Neural cell (in vitro differentiated cells): ENCODE measurements around the gene FHIT. TPM values are rescaled to one million over a fixed set of nuclear protein-coding genes. Genes with fewer than 3 reads are reported as not detected.

ENCODE experiments used
- H2AFZ ChIP-seq: fragments of 200-600, 300-800 bp; sonication (generic), shearing (Covaris generic); 2 replicates; pipeline ENCODE4 v1.6.0; 2014; ENCODE audit warnings: low read depth, mild to moderate bottlenecking, antibody characterized with exemption, low read length, moderate library complexity
- H3F3A ChIP-seq: fragments of 200-600 bp; shearing (Covaris generic); 2 replicates; pipeline ENCODE4 v1.6.1; 2016; ENCODE audit warnings: mild to moderate bottlenecking, moderate library complexity, mixed read lengths, antibody characterized with exemption, low read length; ENCODE audit not compliant: insufficient read depth, poor library complexity, severe bottlenecking
- H3K27ac ChIP-seq: fragments of 200-600, 300-800 bp; sonication (generic), shearing (Covaris generic); 2 replicates; pipeline ENCODE4 v1.5.1; 2014; ENCODE audit warnings: mild to moderate bottlenecking, low read length, moderate library complexity
- H3K27me3 ChIP-seq: fragments of 300-800, 200-600 bp; sonication (generic), shearing (Covaris generic); 2 replicates; pipeline ENCODE4 v1.6.0; 2014; ENCODE audit warnings: mild to moderate bottlenecking, low read depth, low read length, moderate library complexity; ENCODE audit not compliant: insufficient read depth
- H3K36me3 ChIP-seq: fragments of 300-800, 200-600 bp; sonication (generic), shearing (Covaris generic); 2 replicates; pipeline ENCODE4 v1.5.1; 2014; ENCODE audit warnings: mild to moderate bottlenecking, antibody characterized with exemption, low read length, moderate library complexity; ENCODE audit not compliant: insufficient read depth
- H3K4me2 ChIP-seq: fragments of 300-800, 200-600 bp; sonication (generic), shearing (Covaris generic); 2 replicates; pipeline ENCODE4 v1.6.0; 2014; ENCODE audit warnings: mild to moderate bottlenecking, low read length
- H3K4me3 ChIP-seq: fragments of 300-800, 200-600 bp; sonication (generic), shearing (Covaris generic); 2 replicates; pipeline ENCODE4 v1.5.1; 2014; ENCODE audit warnings: mild to moderate bottlenecking, low read length, moderate library complexity
- H3K79me2 ChIP-seq: fragments of 200-600 bp; shearing (Covaris generic); replicated peaks from 2 replicates; pipeline ENCODE4 v1.6.0; 2014; ENCODE audit warnings: mild to moderate bottlenecking, low read length, moderate library complexity; ENCODE audit not compliant: insufficient read depth
- H3K9ac ChIP-seq: fragments of 300-800, 200-600 bp; sonication (generic), shearing (Covaris generic); 2 replicates; pipeline ENCODE4 v1.6.1; 2016; ENCODE audit warnings: mild to moderate bottlenecking, low read length, mixed read lengths
- H3K9me2 ChIP-seq: fragments of 200-600 bp; shearing (Covaris generic); 2 replicates; pipeline ENCODE4 v1.6.1; 2016; ENCODE audit warnings: mild to moderate bottlenecking, low read length, mixed read lengths; ENCODE audit not compliant: insufficient read depth
- H3K9me3 ChIP-seq: fragments of 200-600, 300-800 bp; sonication (generic), shearing (Covaris generic); 2 replicates; pipeline ENCODE4 v1.6.1; 2016; ENCODE audit warnings: mild to moderate bottlenecking, mixed run types, low read length, moderate library complexity, mixed read lengths
- H4K20me1 ChIP-seq: fragments of 200-600 bp; shearing (Covaris generic); 2 replicates; pipeline ENCODE4 v1.6.1; 2016; ENCODE audit warnings: mild to moderate bottlenecking, mixed run types; ENCODE audit not compliant: insufficient read depth
- EP300 ChIP-seq: fragments of 450-650 bp; conservative IDR thresholded peaks from 2 replicates; pipeline ENCODE4 v1.6.1; 2014; ENCODE audit warnings: antibody characterized with exemption, mild to moderate bottlenecking, moderate library complexity; ENCODE audit not compliant: poor library complexity, severe bottlenecking
- EZH2 ChIP-seq: fragments of 200-600, 300-800 bp; shearing (Covaris generic), sonication (generic); IDR thresholded peaks from 2 replicates; pipeline ENCODE4 v1.6.1; 2014; ENCODE audit warnings: antibody characterized with exemption, low read length, borderline replicate concordance, mild to moderate bottlenecking; ENCODE audit not compliant: insufficient read depth, poor library complexity, severe bottlenecking
- MXI1 ChIP-seq: fragments of 450-650 bp; conservative IDR thresholded peaks from 2 replicates; pipeline ENCODE4 v1.6.1; 2014; ENCODE audit warnings: antibody characterized with exemption, mild to moderate bottlenecking; ENCODE audit not compliant: poor library complexity, severe bottlenecking
- POLR2AphosphoS5 ChIP-seq: IDR thresholded peaks from 2 replicates; pipeline ENCODE4 v1.6.1; 2012
- RAD21 ChIP-seq: fragments of 450-650 bp; conservative IDR thresholded peaks from 2 replicates; pipeline ENCODE4 v1.6.1; 2014; ENCODE audit warnings: antibody characterized with exemption, mild to moderate bottlenecking, moderate library complexity
- SMC3 ChIP-seq: fragments of 450-650 bp; conservative IDR thresholded peaks from 2 replicates; pipeline ENCODE4 v1.6.1; 2014; ENCODE audit warnings: antibody characterized with exemption, mild to moderate bottlenecking, moderate library complexity; ENCODE audit not compliant: poor library complexity
- TAF1 ChIP-seq: IDR thresholded peaks from 2 replicates; pipeline ENCODE4 v1.6.1; 2012; ENCODE audit warnings: low read depth
- polyA plus RNA-seq: library from polyadenylated mRNA; depleted of rRNA; stranded (reverse); fragments of >200 nt; gene quantifications from 2 replicates; pipeline ENCODE4 v1.2.3, GENCODE V29; 2014
- TF ChIP-seq, protein P1 (sequence below): fragments of 450-650 bp; IDR thresholded peaks from 2 replicates; pipeline ENCODE4 v1.5.1; 2014; ENCODE audit warnings: antibody characterized with exemption, mild to moderate bottlenecking, moderate library complexity; ENCODE audit not compliant: poor library complexity, severe bottlenecking
- TF ChIP-seq, protein P2 (sequence below): IDR thresholded peaks from 2 replicates; pipeline ENCODE4 v1.6.1; 2012; ENCODE audit warnings: borderline replicate concordance

Gene FHIT
- polyA plus RNA-seq, 1 donor from 2014 or later, result not detected

DNA sequence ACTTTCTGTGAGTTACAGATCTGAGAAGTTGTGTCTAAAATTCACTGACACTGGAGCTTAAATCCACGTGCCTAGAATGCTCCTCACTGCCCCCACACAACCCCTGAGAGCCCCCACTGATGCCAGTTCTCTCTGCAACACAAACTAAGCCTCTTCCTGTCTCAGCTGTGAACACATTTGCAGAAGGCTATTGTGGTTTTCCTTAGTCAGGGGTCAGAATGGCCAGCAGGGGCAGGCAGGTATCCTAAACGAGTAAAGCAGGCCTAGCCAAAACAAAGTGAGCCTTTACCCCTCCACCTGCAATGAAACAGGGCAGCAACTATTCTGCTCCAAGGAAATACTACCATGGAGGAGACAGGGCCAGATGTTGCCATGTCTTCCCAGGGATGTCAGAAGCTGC, 78.6 kb downstream of the FHIT start:
- H3K9me2 ChIP-seq, result no peaks in the 10 kb centered on the region
- TF ChIP-seq RAD21 (no peak), POLR2AphosphoS5 (no peak), TAF1 (no peak), MXI1 (no peak), EP300 (no peak), SMC3 (no peak), EZH2 (no peak)
- TF ChIP-seq, protein P1, sequence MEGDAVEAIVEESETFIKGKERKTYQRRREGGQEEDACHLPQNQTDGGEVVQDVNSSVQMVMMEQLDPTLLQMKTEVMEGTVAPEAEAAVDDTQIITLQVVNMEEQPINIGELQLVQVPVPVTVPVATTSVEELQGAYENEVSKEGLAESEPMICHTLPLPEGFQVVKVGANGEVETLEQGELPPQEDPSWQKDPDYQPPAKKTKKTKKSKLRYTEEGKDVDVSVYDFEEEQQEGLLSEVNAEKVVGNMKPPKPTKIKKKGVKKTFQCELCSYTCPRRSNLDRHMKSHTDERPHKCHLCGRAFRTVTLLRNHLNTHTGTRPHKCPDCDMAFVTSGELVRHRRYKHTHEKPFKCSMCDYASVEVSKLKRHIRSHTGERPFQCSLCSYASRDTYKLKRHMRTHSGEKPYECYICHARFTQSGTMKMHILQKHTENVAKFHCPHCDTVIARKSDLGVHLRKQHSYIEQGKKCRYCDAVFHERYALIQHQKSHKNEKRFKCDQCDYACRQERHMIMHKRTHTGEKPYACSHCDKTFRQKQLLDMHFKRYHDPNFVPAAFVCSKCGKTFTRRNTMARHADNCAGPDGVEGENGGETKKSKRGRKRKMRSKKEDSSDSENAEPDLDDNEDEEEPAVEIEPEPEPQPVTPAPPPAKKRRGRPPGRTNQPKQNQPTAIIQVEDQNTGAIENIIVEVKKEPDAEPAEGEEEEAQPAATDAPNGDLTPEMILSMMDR, result no peak
- TF ChIP-seq, protein P2, sequence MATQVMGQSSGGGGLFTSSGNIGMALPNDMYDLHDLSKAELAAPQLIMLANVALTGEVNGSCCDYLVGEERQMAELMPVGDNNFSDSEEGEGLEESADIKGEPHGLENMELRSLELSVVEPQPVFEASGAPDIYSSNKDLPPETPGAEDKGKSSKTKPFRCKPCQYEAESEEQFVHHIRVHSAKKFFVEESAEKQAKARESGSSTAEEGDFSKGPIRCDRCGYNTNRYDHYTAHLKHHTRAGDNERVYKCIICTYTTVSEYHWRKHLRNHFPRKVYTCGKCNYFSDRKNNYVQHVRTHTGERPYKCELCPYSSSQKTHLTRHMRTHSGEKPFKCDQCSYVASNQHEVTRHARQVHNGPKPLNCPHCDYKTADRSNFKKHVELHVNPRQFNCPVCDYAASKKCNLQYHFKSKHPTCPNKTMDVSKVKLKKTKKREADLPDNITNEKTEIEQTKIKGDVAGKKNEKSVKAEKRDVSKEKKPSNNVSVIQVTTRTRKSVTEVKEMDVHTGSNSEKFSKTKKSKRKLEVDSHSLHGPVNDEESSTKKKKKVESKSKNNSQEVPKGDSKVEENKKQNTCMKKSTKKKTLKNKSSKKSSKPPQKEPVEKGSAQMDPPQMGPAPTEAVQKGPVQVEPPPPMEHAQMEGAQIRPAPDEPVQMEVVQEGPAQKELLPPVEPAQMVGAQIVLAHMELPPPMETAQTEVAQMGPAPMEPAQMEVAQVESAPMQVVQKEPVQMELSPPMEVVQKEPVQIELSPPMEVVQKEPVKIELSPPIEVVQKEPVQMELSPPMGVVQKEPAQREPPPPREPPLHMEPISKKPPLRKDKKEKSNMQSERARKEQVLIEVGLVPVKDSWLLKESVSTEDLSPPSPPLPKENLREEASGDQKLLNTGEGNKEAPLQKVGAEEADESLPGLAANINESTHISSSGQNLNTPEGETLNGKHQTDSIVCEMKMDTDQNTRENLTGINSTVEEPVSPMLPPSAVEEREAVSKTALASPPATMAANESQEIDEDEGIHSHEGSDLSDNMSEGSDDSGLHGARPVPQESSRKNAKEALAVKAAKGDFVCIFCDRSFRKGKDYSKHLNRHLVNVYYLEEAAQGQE, result no peak
- no peak overlapping the region for H3K4me3 ChIP-seq
- no peaks in the 10 kb centered on the region for H3K9me3 ChIP-seq
- H3F3A ChIP-seq, result no peaks in the 10 kb centered on the region
- H2AFZ ChIP-seq, result no peak overlapping the region
- H3K79me2 ChIP-seq, result no peaks in the 10 kb centered on the region
- H3K36me3 ChIP-seq, result no peaks in the 10 kb centered on the region
- no peak overlapping the region for H3K27ac ChIP-seq
- no peak overlapping the region for H3K9ac ChIP-seq
- H3K4me2 ChIP-seq, result no peak overlapping the region
- H4K20me1 ChIP-seq, result no peaks in the 10 kb centered on the region
- H3K27me3 ChIP-seq, result no peaks in the 10 kb centered on the region

DNA sequence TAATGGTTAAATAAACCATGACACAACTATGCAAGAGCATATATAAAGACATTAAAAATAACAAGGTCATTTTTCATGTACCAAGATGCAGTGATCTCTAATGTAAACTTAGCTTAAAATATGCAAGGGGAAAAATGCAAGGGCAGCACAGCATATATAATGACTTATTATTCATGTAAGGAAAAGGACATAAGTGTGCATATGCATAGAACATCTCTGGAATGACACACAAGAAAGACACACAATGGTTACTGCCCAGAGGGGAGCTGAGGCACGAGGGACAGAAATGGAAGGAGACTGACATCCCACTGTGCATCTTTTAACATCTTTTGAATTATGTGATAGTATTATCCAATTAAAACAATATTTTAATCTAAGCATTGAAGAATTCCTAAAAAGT, 79.0 kb downstream of the FHIT start:
- no peaks in the 10 kb centered on the region for H4K20me1 ChIP-seq
- no peak overlapping the region for H3K9ac ChIP-seq
- H3K79me2 ChIP-seq, result no peaks in the 10 kb centered on the region

More for the DNA sequence above, 79.0 kb downstream of the FHIT start:
- Histone ChIP-seq H2AFZ (no peak overlapping the region), H3K4me2 (no peak overlapping the region), H3K9me3 (no peaks in the 10 kb centered on the region), H3K27ac (no peak overlapping the region), H3K4me3 (no peak overlapping the region), H3K27me3 (no peaks in the 10 kb centered on the region), H3K36me3 (no peaks in the 10 kb centered on the region), H3K9me2 (no peaks in the 10 kb centered on the region), H3F3A (no peaks in the 10 kb centered on the region)
- TF ChIP-seq EP300, result no peak
- TF ChIP-seq, protein P1, result no peak
